OCI-LY7 (cell line): ENCODE data around the gene PTGIR. TPM values are rescaled to one million over a fixed set of nuclear protein-coding genes. Genes with fewer than 3 reads are reported as not detected.

Experiments
- BruUV-seq: library from RNA; stranded (reverse); fragments of 400-500 nt; replicated peaks from 2 replicates; lab custom pipeline; 2021; lab: Mats Ljungman, UMichigan
- CTCF ChIA-PET: fragments of 300-600 bp; sonication (Branson Sonifier 250); formaldehyde crosslinking; loops from one replicate; lab custom pipeline; 2022; ENCODE audit warnings: antibody characterized with exemption; ENCODE audit not compliant: unreplicated experiment; lab: Charles Lee
- POLR2A ChIA-PET: fragments of 300-600 bp; sonication (Branson Sonifier 250); formaldehyde crosslinking; loops from one replicate; lab custom pipeline; 2022; ENCODE audit warnings: antibody characterized with exemption; lab: Charles Lee
- DNase-seq: peaks from one replicate; pipeline ENCODE4 v3.0.0-alpha.2; 2015; ENCODE audit warnings: low spot score
- H2AFZ ChIP-seq: fragments of 200-600 bp; sonication (generic), shearing (Covaris generic); 2 replicates; pipeline ENCODE4 v1.6.1; 2014; ENCODE audit warnings: mild to moderate bottlenecking, antibody characterized with exemption, low read length, moderate library complexity
- H3K27ac ChIP-seq: fragments of 200-600 bp; sonication (generic); 2 replicates; pipeline ENCODE4 v1.5.1; 2014; ENCODE audit warnings: mixed run types, low read depth, mild to moderate bottlenecking, moderate library complexity, low read length, inconsistent platforms; ENCODE audit not compliant: poor library complexity, severe bottlenecking
- H3K36me3 ChIP-seq: fragments of 200-600 bp; sonication (generic); 2 replicates; pipeline ENCODE4 v1.6.1; 2014; ENCODE audit warnings: mild to moderate bottlenecking, antibody characterized with exemption, low read length, moderate library complexity, mixed read lengths; ENCODE audit not compliant: insufficient read depth
- H3K4me1 ChIP-seq: fragments of 200-600 bp; sonication (generic); 2 replicates; pipeline ENCODE4 v1.5.1; 2014; ENCODE audit warnings: mild to moderate bottlenecking, low read length; ENCODE audit not compliant: insufficient read depth, poor library complexity, severe bottlenecking
- H3K4me2 ChIP-seq: fragments of 200-600 bp; sonication (generic); 2 replicates; pipeline ENCODE4 v1.6.1; 2014; ENCODE audit warnings: mild to moderate bottlenecking, low read length
- H3K4me3 ChIP-seq: fragments of 200-600 bp; sonication (generic); 2 replicates; pipeline ENCODE4 v1.5.1; 2014; ENCODE audit warnings: mild to moderate bottlenecking, low read depth, low read length; ENCODE audit not compliant: poor library complexity, severe bottlenecking
- H3K79me2 ChIP-seq: fragments of 200-600 bp; sonication (generic); 2 replicates; pipeline ENCODE4 v1.6.1; 2016; ENCODE audit warnings: low read depth, mild to moderate bottlenecking, low read length, moderate library complexity, mixed read lengths; ENCODE audit not compliant: insufficient read depth
- H3K9me2 ChIP-seq: fragments of 200-600 bp; sonication (generic); 2 replicates; pipeline ENCODE4 v1.6.1; 2016; ENCODE audit warnings: mild to moderate bottlenecking, low read length, mixed read lengths; ENCODE audit not compliant: insufficient read depth
- H3K9me3 ChIP-seq: fragments of 200-600 bp; sonication (generic); 2 replicates; pipeline ENCODE4 v1.6.1; 2014; ENCODE audit warnings: mild to moderate bottlenecking, mixed run types, low read length, mixed read lengths
- H4K20me1 ChIP-seq: fragments of 200-600 bp; sonication (generic); 2 replicates; pipeline ENCODE4 v1.6.1; 2014; ENCODE audit warnings: mild to moderate bottlenecking, antibody characterized with exemption, low read length, moderate library complexity, mixed read lengths; ENCODE audit not compliant: insufficient read depth
- EZH2phosphoT487 ChIP-seq: fragments of 200-600 bp; sonication (generic); IDR thresholded peaks from 2 replicates; pipeline ENCODE4 v1.6.1; 2018; ENCODE audit warnings: low read depth, borderline replicate concordance, mild to moderate bottlenecking, mixed run types, antibody characterized with exemption, low read length, moderate library complexity, mixed read lengths
- intact Hi-C: fragments of 100-400 bp; cut with micrococcal nuclease; formaldehyde crosslinking; loops from one replicate; pipeline ENCODE4 v1.10.0; 2022; ENCODE audit not compliant: unreplicated experiment
- total RNA-seq, 2 experiments: library from RNA; depleted of rRNA in 1 of 2; stranded (reverse); fragments of >200 nt in 1 of 2; shearing (Covaris generic) in 1 of 2; gene quantifications; 2 replicates each; pipeline ENCODE4 v1.2.3, GENCODE V29; 2014 to 2022
- TF ChIP-seq, protein P1 (sequence below): fragments of 200-600 bp; sonication (generic); conservative IDR thresholded peaks from 2 replicates; pipeline ENCODE4 v1.5.1; 2014; ENCODE audit warnings: mild to moderate bottlenecking, antibody characterized with exemption, low read length, moderate library complexity, mixed read lengths

Gene PTGIR
- total RNA-seq, 2 experiments from 2014 or later: 0.25 TPM; not detected in 1

GRCh38 chr19:46609511-46610412, 15.1 kb downstream of the PTGIR start:
- ChIA-PET POLR2A (no interaction called here), CTCF (no interaction called here)
- Histone ChIP-seq H3K79me2 (peaks cover 5% of the 10 kb centered on the region; the same call in 1 of the 2 replicates), H3K4me1 (peaks cover 35% of the 10 kb centered on the region), H3K9me3 (no peaks in the 10 kb centered on the region), H3K27ac (no peak overlapping the region), H2AFZ (no peak overlapping the region), H3K4me2 (no peak overlapping the region), H4K20me1 (peaks cover 4% of the 10 kb centered on the region; the same call in 1 of the 2 replicates), H3K4me3 (no peak overlapping the region), H3K9me2 (no peaks in the 10 kb centered on the region), H3K36me3 (peaks cover 61% of the 10 kb centered on the region)
- no peak for DNase-seq
- TSS peak; percentile 91 for BruUV-seq
- intact Hi-C loops: no loop called here
- TF ChIP-seq EZH2phosphoT487: no peak
- TF ChIP-seq, protein P1, sequence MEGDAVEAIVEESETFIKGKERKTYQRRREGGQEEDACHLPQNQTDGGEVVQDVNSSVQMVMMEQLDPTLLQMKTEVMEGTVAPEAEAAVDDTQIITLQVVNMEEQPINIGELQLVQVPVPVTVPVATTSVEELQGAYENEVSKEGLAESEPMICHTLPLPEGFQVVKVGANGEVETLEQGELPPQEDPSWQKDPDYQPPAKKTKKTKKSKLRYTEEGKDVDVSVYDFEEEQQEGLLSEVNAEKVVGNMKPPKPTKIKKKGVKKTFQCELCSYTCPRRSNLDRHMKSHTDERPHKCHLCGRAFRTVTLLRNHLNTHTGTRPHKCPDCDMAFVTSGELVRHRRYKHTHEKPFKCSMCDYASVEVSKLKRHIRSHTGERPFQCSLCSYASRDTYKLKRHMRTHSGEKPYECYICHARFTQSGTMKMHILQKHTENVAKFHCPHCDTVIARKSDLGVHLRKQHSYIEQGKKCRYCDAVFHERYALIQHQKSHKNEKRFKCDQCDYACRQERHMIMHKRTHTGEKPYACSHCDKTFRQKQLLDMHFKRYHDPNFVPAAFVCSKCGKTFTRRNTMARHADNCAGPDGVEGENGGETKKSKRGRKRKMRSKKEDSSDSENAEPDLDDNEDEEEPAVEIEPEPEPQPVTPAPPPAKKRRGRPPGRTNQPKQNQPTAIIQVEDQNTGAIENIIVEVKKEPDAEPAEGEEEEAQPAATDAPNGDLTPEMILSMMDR: no peak

DNA sequence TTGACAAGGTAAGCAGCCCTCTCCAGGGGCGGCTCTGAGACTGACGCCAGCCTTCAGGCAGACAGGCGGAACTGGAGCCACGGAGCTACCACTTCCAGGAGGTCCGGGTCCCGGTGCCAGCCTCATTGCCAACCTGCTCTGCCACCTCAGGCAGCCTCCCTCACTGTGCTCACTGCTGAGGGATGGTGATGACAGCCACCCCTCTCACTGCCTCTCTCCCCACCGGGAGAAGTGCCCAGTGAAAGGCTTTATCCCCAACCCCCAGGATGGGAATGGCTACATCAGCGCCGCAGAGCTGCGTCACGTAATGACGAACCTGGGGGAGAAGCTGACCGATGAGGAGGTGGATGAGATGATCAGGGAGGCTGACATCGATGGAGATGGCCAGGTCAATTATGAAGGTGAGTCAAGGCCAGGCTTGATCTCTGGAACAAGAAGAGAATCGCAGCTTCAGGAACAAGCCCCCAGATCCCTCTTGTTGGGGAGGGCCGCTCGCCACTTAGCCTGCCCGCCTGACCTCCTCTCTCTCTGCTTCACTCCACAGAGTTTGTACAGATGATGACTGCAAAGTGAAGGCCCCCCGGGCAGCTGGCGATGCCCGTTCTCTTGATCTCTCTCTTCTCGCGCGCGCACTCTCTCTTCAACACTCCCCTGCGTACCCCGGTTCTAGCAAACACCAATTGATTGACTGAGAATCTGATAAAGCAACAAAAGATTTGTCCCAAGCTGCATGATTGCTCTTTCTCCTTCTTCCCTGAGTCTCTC, 16.1 kb downstream of the PTGIR start:
- no peaks in the 10 kb centered on the region for H3K9me2 ChIP-seq
- peaks cover 15% of the 10 kb centered on the region for H3K79me2 ChIP-seq
- no peak overlapping the region for H3K4me2 ChIP-seq
- CTCF ChIA-PET: no interaction called here
- no peak overlapping the region for H2AFZ ChIP-seq
- H3K36me3 ChIP-seq: peaks cover 61% of the 10 kb centered on the region
- POLR2A ChIA-PET: no interaction called here
- TF ChIP-seq, protein P1: no peak
- TF ChIP-seq EZH2phosphoT487: no peak
- no peak overlapping the region for H3K4me3 ChIP-seq
- H3K27ac ChIP-seq: no peak overlapping the region
- intact Hi-C loops: no loop called here
- no TSS peak for BruUV-seq
- H3K4me1 ChIP-seq: peaks cover 34% of the 10 kb centered on the region
- H3K9me3 ChIP-seq: no peaks in the 10 kb centered on the region
- no peak for DNase-seq
- peaks cover 9% of the 10 kb centered on the region for H4K20me1 ChIP-seq
